Suprapubic skin (tissue), 4 donors: ENCODE measurements around the gene ACTMAP. TPM values are rescaled to one million over a fixed set of nuclear protein-coding genes. Genes with fewer than 3 reads are reported as not detected.
"Not testable (repeated sequence)": the region's sequence is repeated elsewhere in the genome, so short reads cannot be mapped to it uniquely, and the experiment has no call there.

Experiments used
- DNase-seq, 2 donors: peaks; one replicate each; pipeline ENCODE4 v3.0.0-alpha.2; 2019; ENCODE audit warnings: low spot score in 2 of 2
- H3K27ac ChIP-seq: fragments of 200-600 bp; sonication (generic); one replicate; pipeline ENCODE4 v1.5.1; 2019
- H3K27me3 ChIP-seq: fragments of 200-600 bp; sonication (generic); one replicate; pipeline ENCODE4 v1.5.1; 2019
- H3K36me3 ChIP-seq: fragments of 200-600 bp; sonication (generic); one replicate; pipeline ENCODE4 v1.5.1; 2019
- H3K4me1 ChIP-seq: fragments of 200-600 bp; sonication (generic); one replicate; pipeline ENCODE4 v1.5.1; 2019
- H3K4me3 ChIP-seq: fragments of 200-600 bp; sonication (generic); one replicate; pipeline ENCODE4 v1.5.1; 2019; ENCODE audit warnings: mild to moderate bottlenecking
- H3K9me3 ChIP-seq: fragments of 200-600 bp; sonication (generic); one replicate; pipeline ENCODE4 v1.5.1; 2019
- EP300 ChIP-seq: sonication (generic); formaldehyde crosslinking; IDR thresholded peaks from one replicate; pipeline ENCODE4 v1.6.1; 2017; ENCODE audit warnings: antibody characterized with exemption
- POLR2A ChIP-seq, 2 donors: fragments of 450-650 bp; IDR thresholded peaks; one replicate each; pipeline ENCODE4 v1.6.1; 2017; ENCODE audit warnings: antibody characterized with exemption in 2 of 2, mild to moderate bottlenecking in 2 of 2, moderate library complexity in 2 of 2
- POLR2AphosphoS5 ChIP-seq, 3 donors: sonication (generic); formaldehyde crosslinking; IDR thresholded peaks; one replicate each; pipeline ENCODE4 v1.6.1; 2017; ENCODE audit warnings: antibody characterized with exemption in 3 of 3
- WGBS: methylation state at CpG from one replicate; pipeline ENCODE4 v1.1.5; 2018; 5-methylcytosine and 5-hydroxymethylcytosine counted together
- total RNA-seq, 4 donors: library from RNA; depleted of rRNA; stranded (reverse); fragments of >200 nt; gene quantifications; one replicate each; pipeline ENCODE4 v1.1.0, GENCODE V29; 2016
- TF ChIP-seq, protein P1 (sequence below), 2 donors: fragments of 200-600 bp in 1 of 2; fragments of 450-650 bp in 1 of 2; sonication (generic) in 1 of 2; IDR thresholded peaks; one replicate each; pipeline ENCODE4 v1.5.1; 2016 to 2019; ENCODE audit warnings: antibody characterized with exemption in 2 of 2, mild to moderate bottlenecking in 1 of 2, moderate library complexity in 1 of 2

The ACTMAP gene
- total RNA-seq, 4 donors from 2014 or later = 3.8 to 9.9 (median 5.4) TPM

DNA sequence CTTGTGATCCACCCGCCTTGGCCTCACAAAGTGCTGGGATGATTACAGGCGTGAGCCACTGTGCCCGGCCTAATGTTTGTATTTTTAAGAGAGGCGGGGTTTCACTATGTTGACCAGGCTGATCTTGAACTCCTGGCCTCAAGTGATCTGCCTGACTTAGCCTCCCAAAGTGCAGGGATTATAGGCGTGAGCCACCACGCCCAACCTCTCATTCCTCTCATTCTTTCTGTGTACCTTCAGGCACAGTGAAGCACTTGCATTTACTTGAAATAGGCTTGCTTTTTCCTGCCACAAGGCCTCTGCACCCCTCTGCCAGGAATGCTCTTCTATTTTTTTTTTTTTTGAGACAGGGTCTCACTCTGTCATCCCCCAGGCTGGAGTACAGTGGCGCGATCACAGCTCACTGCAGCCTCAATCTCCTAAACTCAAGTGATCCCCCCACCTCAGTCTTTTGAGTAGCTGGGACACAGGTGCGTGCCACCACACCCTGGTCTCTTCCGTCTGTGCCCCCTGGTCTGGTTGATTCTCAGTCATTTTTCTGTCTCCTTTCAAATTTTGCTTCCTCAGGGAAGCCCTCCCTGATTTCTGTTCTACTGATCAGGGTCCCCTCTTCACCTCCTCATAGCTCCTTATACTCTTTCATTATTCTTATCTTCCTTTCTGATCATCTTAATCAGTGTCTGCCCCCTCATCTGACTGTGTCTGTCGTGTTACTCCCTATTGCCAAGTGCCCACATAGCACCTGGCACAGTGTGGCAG, 15.1 kb downstream of the ACTMAP start:
- DNase-seq = no peak
- WGBS = 75% methylated on average over 11 of the region's 11 CpGs
- Histone ChIP-seq H3K4me3 (no peak overlapping the region), H3K9me3 (no peaks in the 10 kb centered on the region), H3K27ac (no peak overlapping the region), H3K36me3 (peaks cover 97% of the 10 kb centered on the region), H3K4me1 (peaks cover 17% of the 10 kb centered on the region), H3K27me3 (no peaks in the 10 kb centered on the region)
- TF ChIP-seq, protein P1, sequence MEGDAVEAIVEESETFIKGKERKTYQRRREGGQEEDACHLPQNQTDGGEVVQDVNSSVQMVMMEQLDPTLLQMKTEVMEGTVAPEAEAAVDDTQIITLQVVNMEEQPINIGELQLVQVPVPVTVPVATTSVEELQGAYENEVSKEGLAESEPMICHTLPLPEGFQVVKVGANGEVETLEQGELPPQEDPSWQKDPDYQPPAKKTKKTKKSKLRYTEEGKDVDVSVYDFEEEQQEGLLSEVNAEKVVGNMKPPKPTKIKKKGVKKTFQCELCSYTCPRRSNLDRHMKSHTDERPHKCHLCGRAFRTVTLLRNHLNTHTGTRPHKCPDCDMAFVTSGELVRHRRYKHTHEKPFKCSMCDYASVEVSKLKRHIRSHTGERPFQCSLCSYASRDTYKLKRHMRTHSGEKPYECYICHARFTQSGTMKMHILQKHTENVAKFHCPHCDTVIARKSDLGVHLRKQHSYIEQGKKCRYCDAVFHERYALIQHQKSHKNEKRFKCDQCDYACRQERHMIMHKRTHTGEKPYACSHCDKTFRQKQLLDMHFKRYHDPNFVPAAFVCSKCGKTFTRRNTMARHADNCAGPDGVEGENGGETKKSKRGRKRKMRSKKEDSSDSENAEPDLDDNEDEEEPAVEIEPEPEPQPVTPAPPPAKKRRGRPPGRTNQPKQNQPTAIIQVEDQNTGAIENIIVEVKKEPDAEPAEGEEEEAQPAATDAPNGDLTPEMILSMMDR (IDR thresholded peaks at IDR 0.05) = no peak
- no peak for TF ChIP-seq POLR2AphosphoS5 (IDR thresholded peaks at IDR 0.05)
- TF ChIP-seq POLR2A (IDR thresholded peaks at IDR 0.05) = no peak
- no peak for TF ChIP-seq EP300

DNA sequence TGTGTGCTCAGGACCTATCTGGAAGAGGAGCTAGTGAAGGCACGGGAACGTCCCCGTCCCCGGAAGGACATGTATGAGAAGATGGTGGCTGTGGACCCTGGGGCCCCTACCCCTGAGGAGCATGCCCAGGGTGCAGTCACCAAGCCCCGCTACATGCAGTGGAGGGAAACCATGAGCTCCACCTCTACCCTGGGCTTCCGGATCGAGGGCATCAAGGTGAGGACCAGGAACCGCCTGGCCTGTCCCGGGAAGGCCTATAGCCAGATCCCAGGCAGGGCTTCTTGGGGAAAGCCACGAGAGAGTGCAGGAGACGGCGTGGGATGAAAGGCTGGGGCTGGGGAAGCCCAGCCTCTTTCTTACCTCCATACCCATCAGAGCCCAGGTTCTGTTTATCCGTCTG, 17.1 kb downstream of the ACTMAP start:
- peaks cover 5% of the 10 kb centered on the region for H3K4me1 ChIP-seq
- H3K36me3 ChIP-seq = peaks cover 97% of the 10 kb centered on the region
- H3K27me3 ChIP-seq = no peaks in the 10 kb centered on the region
- WGBS = 94% methylated on average over 13 of the region's 13 CpGs
- no peak overlapping the region for H3K27ac ChIP-seq
- H3K9me3 ChIP-seq = no peaks in the 10 kb centered on the region
- no peak for DNase-seq
- no peak overlapping the region for H3K4me3 ChIP-seq
- TF ChIP-seq POLR2A (IDR thresholded peaks at IDR 0.05) (no peak), EP300 (no peak), POLR2AphosphoS5 (IDR thresholded peaks at IDR 0.05) (no peak)
- TF ChIP-seq, protein P1 (IDR thresholded peaks at IDR 0.05) = no peak

- H3K4me1 ChIP-seq, H3K27ac ChIP-seq, H3K9me3 ChIP-seq, H3K27me3 ChIP-seq, DNase-seq, H3K4me3 ChIP-seq: not testable (repeated sequence)
- WGBS = 93% methylated on average over 16 of the region's 16 CpGs
- peaks cover 97% of the 10 kb centered on the region for H3K36me3 ChIP-seq
These were observed 18.0 kb downstream of the ACTMAP start for GRCh38 chr19:40732304-40732703.

DNA sequence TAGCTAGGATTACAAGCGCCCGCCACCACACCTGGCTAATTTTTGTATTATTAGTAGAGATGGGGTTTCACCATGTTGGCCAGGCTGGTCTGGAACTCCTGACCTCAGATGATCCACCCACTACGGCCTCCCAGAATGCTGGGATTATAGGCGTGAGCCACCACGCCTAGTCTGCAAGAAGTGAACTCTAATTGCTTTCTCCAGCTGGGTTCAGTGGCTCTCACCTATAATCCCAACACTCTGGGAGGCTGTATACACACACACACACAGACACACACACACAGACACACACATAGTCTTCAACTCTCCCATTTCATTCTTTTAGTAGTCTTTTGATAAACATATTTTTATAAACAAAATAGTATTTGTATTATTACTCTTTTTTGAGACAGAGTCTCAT, 20.2 kb downstream of the ACTMAP start:
- not testable (repeated sequence) for H3K9me3 ChIP-seq, H3K4me1 ChIP-seq, H3K27ac ChIP-seq, H3K4me3 ChIP-seq, DNase-seq, H3K27me3 ChIP-seq
- WGBS = 92% methylated on average over 5 of the region's 5 CpGs
- H3K36me3 ChIP-seq = peaks cover 100% of the 10 kb centered on the region

DNA sequence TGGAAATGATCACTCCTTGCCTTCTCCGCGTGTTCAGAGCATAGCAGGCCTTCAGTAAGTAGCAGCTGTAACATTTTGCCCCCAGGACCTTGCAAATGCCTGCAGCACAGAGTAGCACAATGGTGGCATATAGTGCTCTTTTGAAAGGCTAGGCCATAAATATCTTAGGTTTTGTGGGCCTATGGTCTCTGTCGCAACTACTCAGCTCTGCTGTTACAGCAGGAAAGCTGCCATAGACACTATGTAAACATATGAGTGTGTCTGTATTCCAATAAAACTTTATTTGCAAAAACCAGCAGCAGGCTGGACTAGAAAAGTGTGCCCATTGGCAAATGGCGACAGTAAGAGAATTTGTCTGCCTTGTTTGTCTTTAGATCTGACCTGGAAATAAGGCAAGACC, 24.0 kb downstream of the ACTMAP start:
- peaks cover 78% of the 10 kb centered on the region for H3K36me3 ChIP-seq
- no peak for DNase-seq
- TF ChIP-seq, protein P1 (IDR thresholded peaks at IDR 0.05) = no peak
- TF ChIP-seq POLR2A (IDR thresholded peaks at IDR 0.05) (no peak), POLR2AphosphoS5 (IDR thresholded peaks at IDR 0.05) (no peak), EP300 (no peak)
- H3K27ac ChIP-seq = no peak overlapping the region
- WGBS = 96% methylated on average over 4 of the region's 4 CpGs
- peaks cover 20% of the 10 kb centered on the region for H3K4me1 ChIP-seq
- no peaks in the 10 kb centered on the region for H3K9me3 ChIP-seq
- no peaks in the 10 kb centered on the region for H3K27me3 ChIP-seq
- no peak overlapping the region for H3K4me3 ChIP-seq

GRCh38 chr19:40724855-40725254, 25.4 kb downstream of the ACTMAP start:
- H3K36me3 ChIP-seq = peaks cover 63% of the 10 kb centered on the region
- TF ChIP-seq POLR2AphosphoS5 (IDR thresholded peaks at IDR 0.05) = no peak
- TF ChIP-seq POLR2A (IDR thresholded peaks at IDR 0.05) = no peak
- no peak for TF ChIP-seq EP300
- TF ChIP-seq, protein P1 (IDR thresholded peaks at IDR 0.05) = no peak
- no peaks in the 10 kb centered on the region for H3K9me3 ChIP-seq
- H3K4me1 ChIP-seq = peaks cover 34% of the 10 kb centered on the region
- 100% methylated on average over 3 of the region's 3 CpGs for WGBS
- no peak overlapping the region for H3K4me3 ChIP-seq
- DNase-seq = no peak
- H3K27ac ChIP-seq = no peak overlapping the region
- H3K27me3 ChIP-seq = no peaks in the 10 kb centered on the region
